GM18858 (cell line): ENCODE results near the gene TENT4B.
"Not testable (repeated sequence)": the region's sequence is repeated elsewhere in the genome, so short reads cannot be mapped to it uniquely, and the experiment has no call there.

Experiments used
- ATAC-seq: cut with Tn5 transposase; IDR thresholded peaks from one replicate; pipeline ENCODE4 v1.9.1; 2021; ENCODE audit not compliant: unreplicated experiment

The TENT4B gene

GRCh38 chr16:50153596-50154419 is 702 bp downstream of the TENT4B start:
- no peak for ATAC-seq

- ATAC-seq: no peak
These were observed 1.4 kb downstream of the TENT4B start for GRCh38 chr16:50154420-50154950.

DNA sequence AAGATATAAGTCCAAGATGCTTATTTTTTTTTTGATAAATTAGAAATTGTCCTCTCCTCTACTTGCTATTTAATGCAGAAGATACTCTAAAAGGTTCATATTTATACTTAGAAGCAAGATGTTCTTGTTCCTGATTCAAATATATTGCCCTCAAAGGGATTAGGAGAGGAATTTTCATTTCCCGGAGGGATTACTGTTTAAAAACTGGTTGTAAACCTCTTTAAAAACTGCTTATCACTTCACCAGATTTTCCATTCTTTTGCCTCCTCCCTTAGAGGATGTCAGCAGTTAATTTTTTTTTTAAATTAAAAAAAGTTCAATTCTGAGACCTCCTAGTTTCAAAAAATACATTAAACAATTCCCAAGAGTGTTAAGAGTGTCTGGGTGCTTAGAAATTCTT is 2.8 kb downstream of the TENT4B start:
- no peak for ATAC-seq

DNA sequence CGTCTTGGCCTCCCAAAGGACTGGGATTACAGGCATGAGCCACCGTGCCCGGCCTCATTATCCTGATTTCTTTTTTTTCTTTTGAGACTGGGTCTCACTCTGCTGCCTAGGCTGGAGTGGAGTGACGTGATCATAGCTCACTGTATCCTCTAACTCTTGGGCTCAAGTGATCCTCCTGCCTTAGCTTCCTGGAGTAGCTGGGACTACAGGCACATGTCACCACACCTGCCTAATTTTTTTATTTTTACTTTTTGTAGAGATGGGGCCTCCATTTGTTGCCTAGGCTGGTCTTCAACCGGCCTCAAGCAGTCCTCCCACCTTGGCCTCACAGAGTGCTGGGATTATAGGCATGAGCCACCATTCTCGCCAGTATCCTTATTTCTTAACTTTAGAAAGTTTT is 3.5 kb downstream of the TENT4B start:
- no peak for ATAC-seq

GRCh38 chr16:50160495-50161164 is 7.5 kb downstream of the TENT4B start:
- no peak for ATAC-seq

- ATAC-seq: no peak
These were observed 8.8 kb downstream of the TENT4B start for GRCh38 chr16:50161950-50162349.

- no peak for ATAC-seq
These were observed 12.4 kb downstream of the TENT4B start for GRCh38 chr16:50165473-50165872.

DNA sequence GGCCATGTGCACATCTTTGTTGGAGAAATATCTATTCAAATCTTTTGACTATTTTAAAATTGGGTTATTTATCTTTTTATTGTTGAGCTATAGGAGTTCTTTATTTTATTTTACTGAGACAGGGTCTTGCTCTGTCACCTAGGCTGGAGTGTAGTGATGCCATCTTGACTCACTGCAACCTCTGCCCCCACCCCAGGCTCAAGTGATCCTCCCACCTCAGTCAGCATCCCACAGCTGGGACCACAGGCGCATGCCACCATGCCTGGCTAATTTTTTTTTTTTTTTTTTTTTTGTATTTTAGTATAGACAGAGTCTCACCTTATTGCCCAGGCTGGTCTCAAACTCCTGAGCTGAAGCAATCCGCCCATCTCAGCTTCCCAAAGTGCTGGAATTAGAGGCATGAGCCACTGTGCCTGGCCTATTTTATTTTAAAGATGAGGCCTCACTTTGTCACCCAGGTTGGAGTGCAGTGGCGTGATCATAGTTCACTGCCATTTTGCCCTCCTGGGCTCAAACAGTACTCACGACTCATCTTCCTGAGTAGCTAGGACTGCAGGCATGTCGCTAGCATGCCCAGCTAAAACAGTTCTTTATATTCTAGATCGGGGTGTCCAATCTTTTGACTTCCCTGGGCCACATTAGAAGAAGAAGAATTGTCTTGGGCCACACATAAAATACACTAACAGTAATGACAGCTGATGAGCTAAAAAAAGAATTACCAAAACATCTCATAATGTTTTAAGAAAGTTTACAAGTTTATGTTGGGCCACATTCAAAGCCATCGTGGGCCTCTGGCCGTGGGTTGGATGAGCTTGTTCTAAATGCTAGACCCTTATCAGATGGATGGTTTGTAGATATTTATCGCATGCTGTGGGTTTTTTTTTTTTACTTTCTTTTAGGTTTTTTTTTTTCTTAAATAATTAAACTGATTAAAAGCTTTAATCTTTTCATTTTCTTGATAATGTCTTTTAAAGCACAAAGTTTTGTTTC is 13.7 kb downstream of the TENT4B start:
- no peak for ATAC-seq

DNA sequence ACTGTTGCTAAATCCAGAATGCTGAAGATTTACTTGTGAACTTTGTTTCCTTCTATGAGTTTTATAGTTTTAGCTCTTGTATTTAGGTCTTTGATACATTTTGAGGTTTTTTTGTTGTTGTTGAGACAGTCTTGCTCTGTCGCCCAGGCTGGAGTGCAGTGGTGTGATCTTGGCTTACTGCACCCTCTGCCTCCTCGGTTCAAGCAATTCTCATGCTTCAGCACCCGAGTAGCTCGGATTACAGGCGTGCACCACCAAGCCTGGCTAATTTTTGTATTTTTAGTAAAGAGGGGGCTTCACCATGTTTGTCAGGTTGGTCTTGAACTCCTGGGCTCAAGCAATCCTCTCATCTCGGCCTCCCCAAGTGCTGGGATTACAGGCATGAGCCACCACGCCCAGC is 14.4 kb downstream of the TENT4B start:
- ATAC-seq: no peak

DNA sequence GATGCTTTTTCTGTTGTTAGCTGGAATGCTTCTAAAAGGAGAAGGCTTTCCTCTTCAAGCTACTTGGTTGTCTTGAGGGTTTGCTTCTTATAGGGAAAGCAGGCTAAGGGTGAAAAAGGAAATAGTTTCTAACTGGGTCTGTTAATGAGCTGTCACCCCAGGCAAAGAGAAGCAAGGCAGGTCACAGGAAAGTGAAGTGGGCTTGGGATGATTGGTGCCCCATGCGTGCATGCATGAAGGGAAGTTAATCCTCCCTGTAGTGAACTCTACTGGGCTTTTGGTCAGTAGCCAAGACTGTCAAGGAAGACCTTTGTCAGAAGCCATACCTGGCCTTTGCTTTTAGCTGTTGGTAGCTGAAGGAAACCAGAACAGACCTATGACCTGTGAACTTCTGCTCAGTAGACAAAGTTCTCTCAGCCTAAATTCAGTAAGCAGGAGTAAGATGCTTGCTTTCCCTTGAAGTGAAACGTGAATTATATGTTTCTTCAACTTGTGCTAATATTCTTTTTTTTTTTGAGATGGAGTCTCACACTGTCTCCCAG is 16.5 kb downstream of the TENT4B start:
- no peak for ATAC-seq

- ATAC-seq: not testable (repeated sequence)
These were observed 18.7 kb downstream of the TENT4B start for GRCh38 chr16:50171773-50172172.

- ATAC-seq: no peak
These were observed 19.3 kb downstream of the TENT4B start for GRCh38 chr16:50172195-50172922.

DNA sequence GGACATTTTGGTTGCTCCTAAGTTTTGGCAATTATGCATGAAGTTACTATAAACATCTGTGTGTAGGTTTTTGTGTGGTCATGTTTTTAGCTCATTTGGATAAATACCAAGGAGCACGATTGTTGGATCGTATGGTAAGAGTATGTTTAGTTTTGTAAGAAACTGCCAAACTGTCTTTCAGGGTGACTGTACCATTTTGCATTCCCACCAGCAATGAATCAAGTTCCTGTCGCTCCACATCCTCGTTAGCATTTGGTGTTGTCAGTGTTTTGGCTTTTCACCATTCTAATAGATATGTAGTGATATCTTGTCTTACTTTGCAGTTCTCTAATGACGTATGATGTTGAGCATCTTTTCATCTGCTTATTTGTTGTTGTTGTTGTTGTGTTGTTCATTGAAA is 20.2 kb downstream of the TENT4B start:
- no peak for ATAC-seq

DNA sequence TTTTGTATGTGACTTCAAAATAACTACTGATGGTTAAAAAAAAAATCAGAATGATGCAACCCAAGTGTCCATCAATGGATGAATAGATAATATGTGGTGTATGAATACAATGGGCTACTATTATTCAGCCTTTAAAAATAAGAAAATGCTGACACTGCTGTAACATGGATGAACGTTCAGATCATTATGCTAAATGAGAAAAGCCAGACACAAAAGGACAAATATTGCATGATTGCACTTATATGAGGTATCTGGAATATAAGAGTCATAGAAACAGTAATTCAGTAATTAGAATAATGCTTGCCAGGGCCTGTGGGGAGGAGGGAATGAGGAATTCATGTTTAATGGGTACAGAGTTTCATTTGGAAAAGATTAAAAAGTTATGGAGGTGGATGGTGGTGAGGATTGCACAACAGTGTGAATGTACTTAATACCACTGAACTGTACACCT is 25.4 kb downstream of the TENT4B start:
- no peak for ATAC-seq

DNA sequence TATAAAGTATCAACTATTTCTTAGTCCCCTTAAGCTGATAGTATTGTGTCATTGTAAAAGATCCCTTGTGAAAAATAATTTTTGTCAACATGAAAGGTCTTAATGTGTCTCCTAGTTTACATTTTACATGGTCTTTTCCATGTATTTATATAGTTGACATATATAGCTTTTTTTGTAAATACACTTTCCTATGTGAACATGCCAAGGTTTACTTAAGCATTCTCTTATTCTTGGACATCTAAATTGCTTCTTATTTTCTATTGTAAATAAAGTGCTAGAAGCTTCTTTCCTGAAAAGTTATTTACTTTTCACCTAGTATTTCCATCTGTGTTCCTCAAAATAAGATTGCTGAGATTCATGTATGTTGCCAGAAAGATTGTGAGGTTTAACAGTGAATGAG is 29.3 kb downstream of the TENT4B start:
- ATAC-seq: no peak

DNA sequence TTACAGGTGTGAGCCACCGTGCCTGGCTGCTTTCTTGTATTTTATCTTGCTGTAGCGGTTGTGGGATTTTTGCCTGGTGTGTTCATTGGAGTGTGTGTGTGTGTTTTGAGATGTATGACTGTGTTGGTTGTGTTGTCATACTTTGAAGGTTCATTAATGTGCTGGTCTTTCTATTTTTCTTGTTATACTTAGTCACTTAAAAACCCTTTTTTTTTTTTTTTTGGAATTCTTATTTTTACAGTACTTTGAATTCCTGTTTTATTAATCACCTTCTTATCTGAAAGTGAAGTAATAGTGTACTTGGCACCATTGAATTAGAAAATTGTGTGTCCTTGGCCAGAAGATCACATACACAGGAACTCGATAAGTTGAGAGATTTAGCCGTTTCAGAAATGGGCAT is 30.2 kb downstream of the TENT4B start:
- ATAC-seq: no peak

DNA sequence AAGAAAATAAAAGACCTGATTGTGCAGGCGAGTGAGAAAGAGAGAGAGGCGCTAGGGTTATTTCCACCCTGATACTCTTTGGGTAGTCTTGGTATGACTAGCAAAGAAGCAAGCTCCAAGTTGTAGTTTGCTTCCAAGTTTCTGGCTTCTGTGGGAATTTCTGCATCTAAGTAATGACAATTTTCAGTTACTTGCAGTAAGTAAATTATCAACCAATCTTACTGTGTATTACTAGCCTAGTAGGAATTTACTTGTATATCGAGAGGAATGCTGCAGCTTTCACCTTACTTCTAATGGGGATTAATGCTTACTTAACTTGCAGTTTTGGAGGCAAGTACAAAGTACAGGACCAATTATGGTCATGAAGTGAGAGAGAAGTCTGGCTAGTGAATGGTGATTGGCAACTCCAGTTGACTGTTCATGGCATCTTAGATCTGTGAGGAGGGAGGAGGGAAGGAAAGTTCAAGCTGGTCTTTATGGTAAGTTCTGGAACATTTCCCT is 31.9 kb downstream of the TENT4B start:
- no peak for ATAC-seq

DNA sequence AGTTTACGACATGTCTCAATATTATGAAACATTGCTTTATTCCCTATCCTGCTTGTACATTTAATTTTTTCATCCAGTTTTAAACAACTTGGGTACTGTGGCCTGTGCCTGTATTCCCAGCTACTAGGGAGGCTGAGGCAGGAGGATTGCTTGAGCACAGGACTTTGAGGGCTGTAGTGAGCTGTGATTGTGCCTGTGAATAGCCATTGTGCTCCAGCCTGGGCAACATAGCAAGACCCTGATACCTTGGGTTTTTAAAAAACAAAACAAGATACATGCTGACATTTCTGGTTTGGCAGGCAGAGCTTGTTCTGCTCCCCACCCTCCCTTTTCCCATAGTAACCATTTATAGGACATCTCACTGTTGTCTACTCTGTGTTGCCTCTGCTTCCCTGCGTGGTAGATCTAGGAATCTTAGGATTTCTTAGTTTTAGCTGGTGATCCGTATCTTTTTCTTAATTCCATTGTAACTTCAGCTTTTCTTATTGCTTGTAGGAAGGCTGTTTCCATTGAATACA is 35.6 kb downstream of the TENT4B start:
- ATAC-seq: no peak

DNA sequence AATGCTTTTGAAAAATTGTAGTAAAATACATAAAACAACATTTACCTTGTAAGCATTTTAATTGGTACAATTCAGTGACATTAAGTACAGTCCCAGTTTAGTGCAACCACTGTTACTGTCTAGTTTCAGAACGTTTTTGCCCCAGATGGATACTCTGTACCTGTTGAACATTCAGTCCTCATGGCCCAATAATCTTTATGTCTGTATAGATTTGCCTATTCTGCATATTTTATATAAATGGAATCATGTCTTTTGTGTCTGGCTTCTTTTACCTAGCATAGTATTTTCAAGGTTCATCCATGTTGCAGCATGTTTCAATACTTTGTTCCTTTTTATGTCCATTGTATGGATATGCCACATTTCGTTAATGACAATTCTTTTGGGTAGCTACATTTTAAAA is 37.2 kb downstream of the TENT4B start:
- no peak for ATAC-seq
